Measurements from ENCODE around the gene TRIP12.
"Not testable (repeated sequence)": the region's sequence is repeated elsewhere in the genome, so short reads cannot be mapped to it uniquely, and the experiment has no call there.

TRIP12 gene

GRCh38 chr2:229921892-229922448 lies at the start of gene TRIP12:
TRIP12 (minus strand) TSS chr2:229922009; CDS start chr2:229880079, 41,930 bp downstream.
- TF ChIP-seq ZNF274 (IDR thresholded peaks at IDR 0.05; ENCODE audit: low read depth, low read length), result no peak
- H3K4me3 ChIP-seq (ENCODE audit: low read length), result peak within 1 kb of the TSS; percentile 81

GRCh38 chr2:229971298-229971790 lies 49.5 kb upstream of the TRIP12 start:
- no peak overlapping the region for H3K4me3 ChIP-seq (ENCODE audit: low read length)
- no peak for TF ChIP-seq ZNF274 (IDR thresholded peaks at IDR 0.05; ENCODE audit: low read depth, low read length)

GRCh38 chr2:229970406-229970805 lies 48.6 kb upstream of the TRIP12 start:
- H3K4me3 ChIP-seq (ENCODE audit: low read length), result no peak overlapping the region
- no peak for TF ChIP-seq ZNF274 (IDR thresholded peaks at IDR 0.05; ENCODE audit: low read depth, low read length)

GRCh38 chr2:229969921-229970320 lies 48.1 kb upstream of the TRIP12 start:
- no peak for TF ChIP-seq ZNF274 (IDR thresholded peaks at IDR 0.05; ENCODE audit: low read depth, low read length)

GRCh38 chr2:229963596-229963995 lies 41.8 kb upstream of the TRIP12 start:
- not testable (repeated sequence) for H3K4me3 ChIP-seq (ENCODE audit: low read length)

More at GRCh38 chr2:229969921-229970320, 48.1 kb upstream of the TRIP12 start:
- H3K4me3 ChIP-seq (ENCODE audit: low read length), result no peak overlapping the region

- TF ChIP-seq ZNF274 (IDR thresholded peaks at IDR 0.05; ENCODE audit: low read depth, low read length), result no peak
- H3K4me3 ChIP-seq (ENCODE audit: low read length), result no peak overlapping the region
Measured at GRCh38 chr2:229956491-229956890, 34.7 kb upstream of the TRIP12 start.

GRCh38 chr2:229955663-229956062 lies 33.9 kb upstream of the TRIP12 start:
- no peak for TF ChIP-seq ZNF274 (IDR thresholded peaks at IDR 0.05; ENCODE audit: low read depth, low read length)
- H3K4me3 ChIP-seq (ENCODE audit: low read length), result no peak overlapping the region

GRCh38 chr2:229952256-229952835 lies 30.5 kb upstream of the TRIP12 start:
- no peak overlapping the region for H3K4me3 ChIP-seq (ENCODE audit: low read length)

GRCh38 chr2:229947544-229947943 lies 25.7 kb upstream of the TRIP12 start:
- no peak for TF ChIP-seq ZNF274 (IDR thresholded peaks at IDR 0.05; ENCODE audit: low read depth, low read length)
- no peak overlapping the region for H3K4me3 ChIP-seq (ENCODE audit: low read length)

More at GRCh38 chr2:229952256-229952835, 30.5 kb upstream of the TRIP12 start:
- TF ChIP-seq ZNF274 (IDR thresholded peaks at IDR 0.05; ENCODE audit: low read depth, low read length), result no peak

GRCh38 chr2:229945975-229946374 lies 24.2 kb upstream of the TRIP12 start:
- H3K4me3 ChIP-seq (ENCODE audit: low read length), result no peak overlapping the region
- no peak for TF ChIP-seq ZNF274 (IDR thresholded peaks at IDR 0.05; ENCODE audit: low read depth, low read length)

GRCh38 chr2:229943770-229944449 lies 22.1 kb upstream of the TRIP12 start:
- no peak for TF ChIP-seq ZNF274 (IDR thresholded peaks at IDR 0.05; ENCODE audit: low read depth, low read length)
- H3K4me3 ChIP-seq (ENCODE audit: low read length), result no peak overlapping the region

GRCh38 chr2:229943171-229943570 lies 21.4 kb upstream of the TRIP12 start:
- no peak for TF ChIP-seq ZNF274 (IDR thresholded peaks at IDR 0.05; ENCODE audit: low read depth, low read length)
- no peak overlapping the region for H3K4me3 ChIP-seq (ENCODE audit: low read length)

GRCh38 chr2:229942671-229943070 lies 20.9 kb upstream of the TRIP12 start:
- no peak overlapping the region for H3K4me3 ChIP-seq (ENCODE audit: low read length)
- no peak for TF ChIP-seq ZNF274 (IDR thresholded peaks at IDR 0.05; ENCODE audit: low read depth, low read length)

- no peak for TF ChIP-seq ZNF274 (IDR thresholded peaks at IDR 0.05; ENCODE audit: low read depth, low read length)
Measured at GRCh38 chr2:229937537-229937936, 15.7 kb upstream of the TRIP12 start.

GRCh38 chr2:229931241-229931640 lies 9.4 kb upstream of the TRIP12 start:
- TF ChIP-seq ZNF274 (IDR thresholded peaks at IDR 0.05; ENCODE audit: low read depth, low read length), result no peak
- no peak overlapping the region for H3K4me3 ChIP-seq (ENCODE audit: low read length)

More at GRCh38 chr2:229937537-229937936, 15.7 kb upstream of the TRIP12 start:
- H3K4me3 ChIP-seq (ENCODE audit: low read length), result no peak overlapping the region
